Central memory CD8-positive, alpha-beta T cell (primary cell): ENCODE data around the gene RNASEH1.
"Not testable (repeated sequence)": the region's sequence is repeated elsewhere in the genome, so short reads cannot be mapped to it uniquely, and the experiment has no call there.

ENCODE experiments used
- ATAC-seq: fragments of 150-1000 bp; cut with Tn5 transposase; replicated peaks from 2 replicates; pipeline ENCODE4 v1.10.0; 2022; ENCODE audit warnings: mild to moderate bottlenecking, moderate FRiP score, moderate number of reproducible peaks; ENCODE audit not compliant: poor library complexity, severe bottlenecking; ENCODE audit errors: extremely low read depth
- DNase-seq, 2 donors: peaks; one replicate each; pipeline ENCODE4 v3.0.0; 2021; ENCODE audit warnings: low spot score in 2 of 2
- H3K27ac Mint-ChIP-seq: one replicate; pipeline ENCODE4 v1.8.0; 2022; ENCODE audit warnings: low read depth, mild to moderate bottlenecking, moderate library complexity, mixed read lengths
- H3K27me3 Mint-ChIP-seq: one replicate; pipeline ENCODE4 v1.8.0; 2022; ENCODE audit warnings: mixed read lengths
- H3K36me3 Mint-ChIP-seq: one replicate; pipeline ENCODE4 v1.8.0; 2022; ENCODE audit warnings: mild to moderate bottlenecking, moderate library complexity, mixed read lengths; ENCODE audit not compliant: insufficient read depth
- H3K4me1 Mint-ChIP-seq: one replicate; pipeline ENCODE4 v1.8.0; 2022; ENCODE audit warnings: mixed read lengths
- H3K4me3 Mint-ChIP-seq: one replicate; pipeline ENCODE4 v1.8.0; 2022; ENCODE audit warnings: mild to moderate bottlenecking, moderate library complexity, mixed read lengths
- H3K9me3 Mint-ChIP-seq: one replicate; pipeline ENCODE4 v1.8.0; 2022; ENCODE audit warnings: mixed read lengths

Gene RNASEH1

DNA sequence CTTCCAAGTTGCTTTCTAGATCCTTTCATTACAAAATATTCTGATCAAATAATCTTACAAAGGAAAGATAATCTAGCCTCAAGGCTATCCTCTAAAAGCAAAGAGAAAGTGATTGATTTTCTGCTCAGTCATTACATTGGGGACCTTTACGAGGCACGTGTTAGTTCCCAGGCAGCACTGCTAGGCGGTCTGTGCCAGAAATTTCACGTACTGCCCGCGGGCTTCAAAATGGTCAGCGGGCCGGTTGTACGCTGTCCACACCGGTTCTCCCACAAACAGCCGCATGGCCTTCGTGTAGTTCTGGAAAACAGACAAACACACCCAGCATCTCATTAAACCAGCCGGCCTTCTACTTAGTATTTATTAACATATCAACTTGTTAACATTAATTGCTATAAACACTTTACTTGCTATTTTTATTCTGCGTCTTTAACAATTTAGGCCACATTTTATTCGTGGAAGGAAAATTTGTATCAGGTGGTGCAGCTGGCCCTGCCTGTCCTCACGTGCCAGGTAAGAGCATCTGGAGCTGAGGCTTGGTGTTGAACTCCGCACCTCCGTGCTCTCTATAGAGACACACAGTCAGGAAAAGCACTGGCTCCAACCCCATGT lies 59.2 kb downstream of the RNASEH1 start:
- H3K9me3 Mint-ChIP-seq = no peaks in the 10 kb centered on the region
- H3K4me3 Mint-ChIP-seq = no peak overlapping the region
- no peak overlapping the region for H3K27ac Mint-ChIP-seq
- DNase-seq (no peak), ATAC-seq (no peak)
- peaks cover 16% of the 10 kb centered on the region for H3K36me3 Mint-ChIP-seq
- no peaks in the 10 kb centered on the region for H3K27me3 Mint-ChIP-seq
- H3K4me1 Mint-ChIP-seq = no peaks in the 10 kb centered on the region

DNA sequence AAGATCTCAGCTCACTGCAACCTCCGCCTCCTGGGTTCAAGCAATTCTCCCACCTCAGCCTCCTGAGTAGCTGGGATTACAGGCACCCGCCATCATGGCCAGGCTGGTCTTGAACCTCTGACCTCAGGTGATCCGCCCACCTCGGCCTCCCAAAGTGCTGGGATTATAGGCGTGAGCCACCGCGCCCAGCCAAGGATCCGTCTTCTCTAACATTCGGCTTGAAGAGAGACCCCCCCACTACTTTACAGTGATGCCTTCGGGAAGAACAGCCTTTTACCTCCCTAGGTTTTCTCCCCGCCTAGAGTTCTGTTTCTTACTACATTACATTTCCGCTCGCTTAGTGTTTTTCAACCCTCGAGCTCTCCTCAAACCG lies 61.4 kb downstream of the RNASEH1 start:
- H3K36me3 Mint-ChIP-seq = peaks cover 11% of the 10 kb centered on the region
- not testable (repeated sequence) for H3K27ac Mint-ChIP-seq, H3K27me3 Mint-ChIP-seq, H3K4me3 Mint-ChIP-seq, DNase-seq, ATAC-seq, H3K9me3 Mint-ChIP-seq, H3K4me1 Mint-ChIP-seq
